Astrocyte (in vitro differentiated cells and primary cell): Measurements from ENCODE around the gene MTARC2. TPM values are rescaled to one million over a fixed set of nuclear protein-coding genes. Genes with fewer than 3 reads are reported as not detected.

Experiments
- DNase-seq: peaks from one replicate; pipeline ENCODE4 v3.0.0-alpha.2; 2010; ENCODE audit warnings: low read depth
- FAIRE-seq: peaks from 2 replicates; lab custom pipeline; 2011; peaks lifted over from hg19 to GRCh38; lab: Jason Lieb, UNC
- H2AFZ ChIP-seq: 2 replicates; pipeline ENCODE4 v1.6.0; 2012; ENCODE audit warnings: low read depth, low read length, inconsistent platforms
- H3K27ac ChIP-seq: 2 replicates; pipeline ENCODE4 v1.5.1; 2011; ENCODE audit warnings: low read depth, low read length, inconsistent platforms
- H3K27me3 ChIP-seq: 2 replicates; pipeline ENCODE4 v1.6.0; 2011; ENCODE audit warnings: low read length, inconsistent platforms; ENCODE audit not compliant: insufficient read depth
- H3K36me3 ChIP-seq: 2 replicates; pipeline ENCODE4 v1.5.1; 2011; ENCODE audit warnings: low read length, inconsistent platforms; ENCODE audit not compliant: insufficient read depth
- H3K4me1 ChIP-seq: 2 replicates; pipeline ENCODE4 v1.5.1; 2011; ENCODE audit warnings: low read length, inconsistent platforms; ENCODE audit not compliant: insufficient read depth
- H3K4me2 ChIP-seq: 2 replicates; pipeline ENCODE4 v1.6.0; 2012; ENCODE audit warnings: low read length, inconsistent platforms
- H3K4me3 ChIP-seq: 2 replicates; pipeline ENCODE4 v1.5.1; 2011; ENCODE audit warnings: low read depth, mild to moderate bottlenecking, low read length, inconsistent platforms; ENCODE audit not compliant: insufficient read depth
- H3K79me2 ChIP-seq: 2 replicates; pipeline ENCODE4 v1.6.0; 2012; ENCODE audit warnings: mild to moderate bottlenecking, low read length, inconsistent platforms; ENCODE audit not compliant: insufficient read depth
- H3K9ac ChIP-seq: 2 replicates; pipeline ENCODE4 v1.6.0; 2012; ENCODE audit warnings: mild to moderate bottlenecking, low read length, inconsistent platforms
- H3K9me3 ChIP-seq: 2 replicates; pipeline ENCODE4 v1.5.1; 2012; ENCODE audit warnings: low read depth, mild to moderate bottlenecking, low read length, inconsistent platforms; ENCODE audit not compliant: insufficient read depth
- H4K20me1 ChIP-seq: 2 replicates; pipeline ENCODE4 v1.6.0; 2012; ENCODE audit warnings: low read length, inconsistent platforms; ENCODE audit not compliant: insufficient read depth
- H3K27ac Mint-ChIP-seq: one replicate; pipeline ENCODE4 v1.8.0; 2021; ENCODE audit warnings: mild to moderate bottlenecking, mixed read lengths; ENCODE audit not compliant: unreplicated experiment
- H3K27me3 Mint-ChIP-seq: one replicate; pipeline ENCODE4 v1.8.0; 2021; ENCODE audit warnings: low read depth, mixed read lengths; ENCODE audit not compliant: unreplicated experiment
- H3K36me3 Mint-ChIP-seq: one replicate; pipeline ENCODE4 v1.8.0; 2021; ENCODE audit warnings: low read depth, mixed read lengths; ENCODE audit not compliant: unreplicated experiment
- H3K4me1 Mint-ChIP-seq: one replicate; pipeline ENCODE4 v1.8.0; 2021; ENCODE audit warnings: low read depth, mixed read lengths; ENCODE audit not compliant: unreplicated experiment
- H3K4me3 Mint-ChIP-seq: one replicate; pipeline ENCODE4 v1.8.0; 2021; ENCODE audit warnings: mild to moderate bottlenecking, moderate library complexity, mixed read lengths; ENCODE audit not compliant: unreplicated experiment
- H3K9me3 Mint-ChIP-seq: one replicate; pipeline ENCODE4 v1.8.0; 2021; ENCODE audit warnings: mild to moderate bottlenecking, mixed read lengths; ENCODE audit not compliant: unreplicated experiment
- CTCF ChIP-seq: IDR thresholded peaks from 2 replicates; pipeline ENCODE4 v1.5.1; 2011; ENCODE audit warnings: low read depth, mild to moderate bottlenecking, inconsistent platforms, low read length, moderate library complexity; ENCODE audit not compliant: insufficient read depth
- EZH2 ChIP-seq: IDR thresholded peaks from 2 replicates; pipeline ENCODE4 v1.6.1; 2012; ENCODE audit warnings: mild to moderate bottlenecking, low read length, inconsistent platforms; ENCODE audit not compliant: insufficient read depth
- total RNA-seq: library from RNA; stranded (reverse); gene quantifications from 2 replicates; pipeline ENCODE4 v1.2.1, GENCODE V29; 2021

Gene MTARC2
- total RNA-seq, 1 donor from 2014 or later, result 3.1 TPM

GRCh38 chr1:220776254-220776653 lies 28.1 kb downstream of the MTARC2 start:
- no peaks in the 10 kb centered on the region for H3K36me3 ChIP-seq
- H3K79me2 ChIP-seq, result no peaks in the 10 kb centered on the region
- DNase-seq, result no peak
- no peak for TF ChIP-seq EZH2
- TF ChIP-seq CTCF, result no peak
- no peaks in the 10 kb centered on the region for H3K27me3 ChIP-seq
- H3K27ac Mint-ChIP-seq, result no peak overlapping the region
- H3K27me3 Mint-ChIP-seq, result no peaks in the 10 kb centered on the region
- H2AFZ ChIP-seq, result no peak overlapping the region
- no peak overlapping the region for H3K9ac ChIP-seq
- no peak overlapping the region for H3K4me3 Mint-ChIP-seq
- H4K20me1 ChIP-seq, result no peaks in the 10 kb centered on the region
- H3K4me1 Mint-ChIP-seq, result no peaks in the 10 kb centered on the region
- no peaks in the 10 kb centered on the region for H3K4me1 ChIP-seq
- H3K4me2 ChIP-seq, result no peak overlapping the region
- no peaks in the 10 kb centered on the region for H3K9me3 ChIP-seq
- H3K9me3 Mint-ChIP-seq, result no peaks in the 10 kb centered on the region
- FAIRE-seq, result no peak
- H3K27ac ChIP-seq, result no peak overlapping the region
- no peaks in the 10 kb centered on the region for H3K36me3 Mint-ChIP-seq
- no peak overlapping the region for H3K4me3 ChIP-seq

- Mint-ChIP-seq H3K27ac (no peak overlapping the region), H3K27me3 (no peaks in the 10 kb centered on the region), H3K4me3 (no peak overlapping the region), H3K4me1 (no peaks in the 10 kb centered on the region), H3K36me3 (no peaks in the 10 kb centered on the region), H3K9me3 (no peaks in the 10 kb centered on the region)
- TF ChIP-seq CTCF (peak; percentile 92), EZH2 (no peak)
- no peaks in the 10 kb centered on the region for H3K9me3 ChIP-seq
- no peak overlapping the region for H3K27ac ChIP-seq
- H3K4me1 ChIP-seq, result no peaks in the 10 kb centered on the region
- H3K4me3 ChIP-seq, result no peak overlapping the region
- H3K9ac ChIP-seq, result no peak overlapping the region
- no peaks in the 10 kb centered on the region for H3K36me3 ChIP-seq
- DNase-seq (peak; percentile 22), FAIRE-seq (no peak)
- H4K20me1 ChIP-seq, result no peaks in the 10 kb centered on the region
- H3K79me2 ChIP-seq, result no peaks in the 10 kb centered on the region
- no peak overlapping the region for H2AFZ ChIP-seq
- no peaks in the 10 kb centered on the region for H3K27me3 ChIP-seq
- no peak overlapping the region for H3K4me2 ChIP-seq
These were observed 28.7 kb downstream of the MTARC2 start for GRCh38 chr1:220776720-220777326.

DNA sequence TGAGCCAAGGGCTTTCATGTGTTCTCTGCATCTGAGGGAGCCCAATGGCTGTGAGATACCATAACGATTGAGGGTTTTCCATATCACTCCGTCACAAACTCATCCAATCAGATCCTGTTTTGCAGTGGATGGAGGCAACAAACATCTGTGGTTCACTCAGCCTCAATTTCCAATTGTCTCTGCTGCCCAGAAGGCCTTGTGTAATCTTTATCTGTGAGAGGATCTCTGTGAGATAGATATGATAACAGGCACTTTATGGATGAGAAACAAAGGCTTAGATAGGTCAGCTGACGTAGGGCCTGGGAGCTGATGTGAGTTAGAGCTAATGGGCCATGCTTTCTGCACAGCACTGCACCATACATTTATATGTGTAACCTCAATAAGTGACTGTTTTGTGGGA lies 35.3 kb downstream of the MTARC2 start:
- Histone ChIP-seq H3K9ac (no peak overlapping the region), H3K9me3 (no peaks in the 10 kb centered on the region), H4K20me1 (no peaks in the 10 kb centered on the region), H3K27ac (no peak overlapping the region), H3K4me1 (peaks cover 9% of the 10 kb centered on the region), H3K36me3 (no peaks in the 10 kb centered on the region), H2AFZ (no peak overlapping the region), H3K79me2 (no peaks in the 10 kb centered on the region), H3K27me3 (no peaks in the 10 kb centered on the region), H3K4me2 (no peak overlapping the region), H3K4me3 (no peak overlapping the region)
- DNase-seq (no peak), FAIRE-seq (no peak)
- H3K27me3 Mint-ChIP-seq, result peaks cover 6% of the 10 kb centered on the region
- no peaks in the 10 kb centered on the region for H3K9me3 Mint-ChIP-seq
- TF ChIP-seq CTCF, result no peak
- TF ChIP-seq EZH2, result no peak
- H3K4me1 Mint-ChIP-seq, result peaks cover 6% of the 10 kb centered on the region
- H3K36me3 Mint-ChIP-seq, result no peaks in the 10 kb centered on the region
- no peak overlapping the region for H3K27ac Mint-ChIP-seq
- H3K4me3 Mint-ChIP-seq, result no peak overlapping the region
